OCI-LY3 (cell line): ENCODE data around the gene TTPAL.
A peak's percentile ranks its signal among the peaks of the same experiment; 100 is the strongest.

ENCODE experiments used
- H2AFZ ChIP-seq: fragments of 200-600, 300-600 bp; shearing (Covaris generic); 2 replicates; pipeline ENCODE4 v1.6.0; 2014; ENCODE audit warnings: antibody characterized with exemption, low read depth, low read length
- H3K27ac ChIP-seq: fragments of 200-600, 300-600 bp; sonication (generic); 2 replicates; pipeline ENCODE4 v1.5.1; 2014; ENCODE audit warnings: mild to moderate bottlenecking, low read length, moderate library complexity, mixed read lengths
- H3K27me3 ChIP-seq: fragments of 200-600, 300-600 bp; sonication (generic); 2 replicates; pipeline ENCODE4 v1.6.1; 2014; ENCODE audit warnings: low read depth, low read length, mixed read lengths
- H3K36me3 ChIP-seq: fragments of 200-600, 300-600 bp; sonication (generic); replicated peaks from 2 replicates; pipeline ENCODE3; 2014; ENCODE audit warnings: low read depth, low read length, mixed read lengths
- H3K4me1 ChIP-seq: fragments of 300-600, 200-600 bp; sonication (generic); 2 replicates; pipeline ENCODE4 v1.6.1; 2014; ENCODE audit warnings: low read length, mixed read lengths
- H3K4me2 ChIP-seq: fragments of 200-600, 300-600 bp; sonication (generic); 2 replicates; pipeline ENCODE4 v1.6.1; 2014; ENCODE audit warnings: low read length, mixed read lengths
- H3K4me3 ChIP-seq: fragments of 300-600, 200-600 bp; sonication (generic); 2 replicates; pipeline ENCODE4 v1.5.1; 2014; ENCODE audit warnings: antibody characterized with exemption, mild to moderate bottlenecking, low read length, moderate library complexity
- H3K79me2 ChIP-seq: fragments of 300-600, 200-600 bp; shearing (Covaris generic); 2 replicates; pipeline ENCODE4 v1.6.1; 2014; ENCODE audit warnings: mild to moderate bottlenecking, low read length, mixed read lengths
- H3K9ac ChIP-seq: fragments of 300-600, 200-600 bp; shearing (Covaris generic); 2 replicates; pipeline ENCODE4 v1.6.0; 2014; ENCODE audit warnings: mild to moderate bottlenecking, low read length, moderate library complexity
- H3K9me3 ChIP-seq: fragments of 200-600, 300-600 bp; shearing (Covaris generic); 2 replicates; pipeline ENCODE4 v1.6.1; 2014; ENCODE audit warnings: low read length, mixed read lengths; ENCODE audit not compliant: insufficient read depth
- H4K20me1 ChIP-seq: fragments of 200-600, 300-600 bp; sonication (generic); 2 replicates; pipeline ENCODE4 v1.6.1; 2016; ENCODE audit warnings: low read length, mixed read lengths; ENCODE audit not compliant: insufficient read depth
- EZH2phosphoT487 ChIP-seq: fragments of 200-600 bp; shearing (Covaris generic); IDR thresholded peaks from 2 replicates; pipeline ENCODE4 v1.6.1; 2018; ENCODE audit warnings: antibody characterized with exemption, mixed run types, low read depth
- TF ChIP-seq, protein P1 (sequence below): fragments of 200-600, 300-600 bp; sonication (generic); IDR thresholded peaks from 2 replicates; pipeline ENCODE4 v1.5.1; 2014; ENCODE audit warnings: antibody characterized with exemption, low read length, low read depth

The TTPAL gene

GRCh38 chr20:44520881-44521280 is 45.2 kb downstream of the TTPAL start:
- H3K4me1 ChIP-seq = peaks cover 15% of the 10 kb centered on the region
- peak overlapping the region; percentile 86 for H3K4me3 ChIP-seq
- H4K20me1 ChIP-seq = peaks cover 36% of the 10 kb centered on the region
- H3K9me3 ChIP-seq = no peaks in the 10 kb centered on the region
- H3K36me3 ChIP-seq = no peaks in the 10 kb centered on the region
- no peak overlapping the region for H2AFZ ChIP-seq
- H3K9ac ChIP-seq = peak overlapping the region; percentile 82
- TF ChIP-seq EZH2phosphoT487 = no peak
- TF ChIP-seq, protein P1, sequence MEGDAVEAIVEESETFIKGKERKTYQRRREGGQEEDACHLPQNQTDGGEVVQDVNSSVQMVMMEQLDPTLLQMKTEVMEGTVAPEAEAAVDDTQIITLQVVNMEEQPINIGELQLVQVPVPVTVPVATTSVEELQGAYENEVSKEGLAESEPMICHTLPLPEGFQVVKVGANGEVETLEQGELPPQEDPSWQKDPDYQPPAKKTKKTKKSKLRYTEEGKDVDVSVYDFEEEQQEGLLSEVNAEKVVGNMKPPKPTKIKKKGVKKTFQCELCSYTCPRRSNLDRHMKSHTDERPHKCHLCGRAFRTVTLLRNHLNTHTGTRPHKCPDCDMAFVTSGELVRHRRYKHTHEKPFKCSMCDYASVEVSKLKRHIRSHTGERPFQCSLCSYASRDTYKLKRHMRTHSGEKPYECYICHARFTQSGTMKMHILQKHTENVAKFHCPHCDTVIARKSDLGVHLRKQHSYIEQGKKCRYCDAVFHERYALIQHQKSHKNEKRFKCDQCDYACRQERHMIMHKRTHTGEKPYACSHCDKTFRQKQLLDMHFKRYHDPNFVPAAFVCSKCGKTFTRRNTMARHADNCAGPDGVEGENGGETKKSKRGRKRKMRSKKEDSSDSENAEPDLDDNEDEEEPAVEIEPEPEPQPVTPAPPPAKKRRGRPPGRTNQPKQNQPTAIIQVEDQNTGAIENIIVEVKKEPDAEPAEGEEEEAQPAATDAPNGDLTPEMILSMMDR = no peak
- no peaks in the 10 kb centered on the region for H3K27me3 ChIP-seq
- H3K79me2 ChIP-seq = peaks cover 53% of the 10 kb centered on the region
- H3K4me2 ChIP-seq = peak overlapping the region; percentile 91
- H3K27ac ChIP-seq = no peak overlapping the region

DNA sequence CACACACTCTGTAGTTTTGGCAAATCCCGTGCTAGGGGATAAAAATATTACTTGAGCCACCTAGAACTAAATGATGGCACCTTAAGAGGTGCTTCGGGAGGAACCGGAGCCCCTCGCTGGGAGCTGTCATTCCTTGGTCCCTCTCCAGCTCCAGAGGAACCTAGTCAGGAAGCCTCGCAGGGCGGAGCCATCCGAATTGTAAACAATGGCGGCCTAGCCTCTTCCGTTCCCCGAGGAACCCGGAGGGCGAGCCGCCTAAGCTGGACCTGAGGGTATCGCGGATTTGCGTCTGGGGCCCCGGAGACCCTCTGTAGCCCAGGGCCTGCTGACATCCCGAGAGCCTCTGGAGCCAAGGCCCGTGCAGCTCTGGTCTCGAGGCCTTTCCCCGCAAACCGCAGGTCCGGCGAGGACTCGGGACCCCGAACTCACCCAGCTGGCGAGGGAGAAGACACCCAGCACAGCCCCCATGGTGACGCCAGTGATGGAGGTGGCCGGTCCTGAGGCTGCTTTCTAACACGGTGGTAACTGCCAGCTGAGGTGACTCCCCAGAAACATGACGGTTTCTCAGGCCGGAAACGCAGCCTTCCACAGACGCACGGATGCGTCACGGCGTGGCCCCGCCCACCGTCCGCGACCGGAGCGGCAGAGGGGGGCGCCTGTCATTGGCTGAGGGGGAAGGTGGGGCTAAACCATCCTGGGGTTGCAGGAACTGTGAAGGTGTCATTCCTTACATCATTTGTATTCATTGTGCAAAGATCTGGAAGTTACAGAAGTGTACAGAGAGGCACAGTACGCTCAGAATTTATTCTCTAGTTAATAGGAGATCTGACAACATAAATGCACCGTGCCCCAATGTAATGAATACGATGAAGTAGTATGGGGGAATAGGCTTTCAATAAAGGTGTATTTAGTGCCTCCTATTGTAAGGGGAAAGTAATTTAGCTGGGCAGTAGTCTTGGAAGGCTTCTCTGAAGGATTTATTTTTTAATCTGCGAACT is 46.1 kb downstream of the TTPAL start, which contains the start of gene SERINC3:
Gene SERINC3 (minus strand): TSS at position 587 of the 998 bp plus-strand sequence. CDS start 119 bp downstream, at position 468.
- H3K4me3 ChIP-seq = peak within 1 kb of the TSS; percentile 86
- TF ChIP-seq, protein P1 = peak; percentile 58
- no peak for TF ChIP-seq EZH2phosphoT487
- peak within 1 kb of the TSS; percentile 91 for H2AFZ ChIP-seq
- H3K9me3 ChIP-seq = no peaks in the 10 kb centered on the region
- no peaks in the 10 kb centered on the region for H3K36me3 ChIP-seq
- H3K4me1 ChIP-seq = peaks cover 15% of the 10 kb centered on the region
- H3K27me3 ChIP-seq = no peaks in the 10 kb centered on the region
- H3K27ac ChIP-seq = peak within 1 kb of the TSS; percentile 41
- peak within 1 kb of the TSS; percentile 91 for H3K4me2 ChIP-seq
- H3K9ac ChIP-seq = peak within 1 kb of the TSS; percentile 82
- H3K79me2 ChIP-seq = peaks cover 48% of the 10 kb centered on the region
- H4K20me1 ChIP-seq = peaks cover 33% of the 10 kb centered on the region

DNA sequence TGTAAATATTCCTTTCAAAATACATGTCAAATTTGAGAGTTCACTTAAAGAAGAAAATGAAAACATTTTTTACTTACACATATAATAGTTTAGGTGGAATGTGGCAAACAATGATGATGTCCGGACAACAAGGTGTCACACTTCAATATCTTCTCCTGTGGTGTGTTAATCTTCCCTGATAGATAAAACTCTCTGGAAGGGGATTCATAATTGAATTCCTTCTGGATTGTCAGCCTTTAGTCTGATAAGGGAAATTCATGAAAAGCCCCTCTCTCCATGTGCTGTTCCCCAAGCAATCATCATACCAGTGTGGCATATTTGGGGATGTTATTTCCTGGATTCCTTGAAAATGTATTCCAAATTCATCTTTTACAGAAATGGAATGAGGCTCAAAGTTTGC is 47.2 kb downstream of the TTPAL start:
- H2AFZ ChIP-seq = peak overlapping the region; percentile 91
- H4K20me1 ChIP-seq = peaks cover 23% of the 10 kb centered on the region; the same call in 1 of the 2 replicates
- H3K9ac ChIP-seq = peak overlapping the region; percentile 42
- no peaks in the 10 kb centered on the region for H3K36me3 ChIP-seq
- peak overlapping the region; percentile 83 for H3K4me2 ChIP-seq
- H3K9me3 ChIP-seq = no peaks in the 10 kb centered on the region
- H3K4me1 ChIP-seq = peaks cover 15% of the 10 kb centered on the region
- peaks cover 38% of the 10 kb centered on the region for H3K79me2 ChIP-seq
- TF ChIP-seq, protein P1 = no peak
- TF ChIP-seq EZH2phosphoT487 = no peak
- H3K4me3 ChIP-seq = peak overlapping the region; percentile 86
- no peak overlapping the region for H3K27ac ChIP-seq
- no peaks in the 10 kb centered on the region for H3K27me3 ChIP-seq

DNA sequence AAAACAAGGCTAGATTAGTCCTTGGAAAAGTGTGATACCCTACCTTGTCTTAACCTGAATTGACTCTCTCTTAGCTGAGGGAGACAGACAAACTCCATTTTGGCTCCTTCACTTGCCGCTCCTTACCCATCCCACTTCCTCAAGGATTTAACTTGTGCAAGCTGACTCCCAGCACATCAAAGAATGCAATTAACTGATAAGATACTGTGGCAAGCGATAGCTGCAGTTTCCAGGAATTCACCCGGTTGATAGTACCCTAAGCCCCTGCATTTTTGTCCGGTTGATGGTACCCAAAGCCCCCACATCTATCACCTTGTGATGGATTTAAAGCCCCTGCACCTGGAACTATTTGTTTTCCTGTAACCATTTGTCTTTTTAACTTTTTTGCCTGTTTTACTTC is 48.1 kb downstream of the TTPAL start:
- Histone ChIP-seq H3K36me3 (no peaks in the 10 kb centered on the region), H3K4me2 (no peak overlapping the region), H3K4me1 (peaks cover 15% of the 10 kb centered on the region), H3K79me2 (peaks cover 31% of the 10 kb centered on the region), H3K27ac (no peak overlapping the region), H3K4me3 (no peak overlapping the region), H3K9me3 (no peaks in the 10 kb centered on the region), H3K27me3 (no peaks in the 10 kb centered on the region), H2AFZ (no peak overlapping the region), H4K20me1 (peaks cover 23% of the 10 kb centered on the region; the same call in 1 of the 2 replicates), H3K9ac (no peak overlapping the region)
- TF ChIP-seq, protein P1 = no peak
- no peak for TF ChIP-seq EZH2phosphoT487
